Adipocyte (in vitro differentiated cells): Measurements from ENCODE around the gene MIPEP.

Experiments
- DNase-seq: peaks from one replicate; pipeline ENCODE4 v3.0.0-alpha.2; 2015; ENCODE audit warnings: low read depth
- H3K27me3 ChIP-seq: replicated peaks from 2 replicates; pipeline ENCODE4 v1.7.0; 2013; ENCODE audit warnings: mild to moderate bottlenecking, low read length, moderate library complexity; ENCODE audit not compliant: control insufficient read depth, insufficient read depth
- H3K36me3 ChIP-seq: 2 replicates; pipeline ENCODE4 v1.7.0; 2013; ENCODE audit warnings: low read length, mild to moderate bottlenecking, moderate library complexity; ENCODE audit not compliant: control insufficient read depth, insufficient read depth, severe bottlenecking
- H3K4me1 ChIP-seq: 2 replicates; pipeline ENCODE4 v1.7.0; 2013; ENCODE audit warnings: mild to moderate bottlenecking, low read length, moderate library complexity; ENCODE audit not compliant: control insufficient read depth, insufficient read depth
- H3K4me3 ChIP-seq: 2 replicates; pipeline ENCODE4 v1.7.0; 2013; ENCODE audit warnings: mild to moderate bottlenecking, low read length, moderate library complexity
- H3K9ac ChIP-seq: 2 replicates; pipeline ENCODE4 v1.7.0; 2013; ENCODE audit warnings: mild to moderate bottlenecking, low read length, moderate library complexity
- H3K9me3 ChIP-seq: 2 replicates; pipeline ENCODE4 v1.7.0; 2013; ENCODE audit warnings: mild to moderate bottlenecking, low read length, moderate library complexity; ENCODE audit not compliant: control insufficient read depth

MIPEP gene

DNA sequence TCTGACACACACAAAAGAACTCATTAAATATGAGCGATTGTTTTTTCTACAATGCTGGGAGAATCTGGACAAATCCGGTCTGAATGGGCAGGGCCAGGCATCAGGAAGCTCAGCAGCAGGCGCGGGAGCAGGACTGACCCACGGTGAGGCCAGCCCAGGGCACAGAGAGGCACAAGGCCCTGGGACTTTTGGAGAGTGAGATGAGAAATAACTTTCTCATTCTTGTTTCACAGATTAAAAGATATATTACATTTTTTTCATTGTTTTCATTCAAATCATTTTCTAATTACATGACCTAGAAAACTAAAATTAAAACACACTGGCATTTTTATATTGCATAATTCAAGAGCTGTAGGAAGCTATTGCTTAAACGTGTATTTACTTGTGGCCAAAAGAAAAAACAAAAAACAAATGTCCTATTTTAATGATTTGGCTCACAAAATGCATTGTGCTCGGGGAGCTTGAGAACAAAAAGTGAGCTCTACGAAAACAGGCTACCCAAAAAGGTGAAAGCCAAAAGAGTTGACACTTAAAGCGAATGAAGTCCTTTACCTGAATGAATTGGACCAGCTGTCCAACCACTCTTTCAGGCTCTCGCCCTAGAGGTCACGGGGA, 185.8 kb downstream of the MIPEP start:
- no peaks in the 10 kb centered on the region for H3K27me3 ChIP-seq
- H3K36me3 ChIP-seq: no peaks in the 10 kb centered on the region
- no peaks in the 10 kb centered on the region for H3K9me3 ChIP-seq
- no peak overlapping the region for H3K9ac ChIP-seq
- DNase-seq: peak; percentile 71
- H3K4me1 ChIP-seq: peaks cover 53% of the 10 kb centered on the region
- H3K4me3 ChIP-seq: no peak overlapping the region

DNA sequence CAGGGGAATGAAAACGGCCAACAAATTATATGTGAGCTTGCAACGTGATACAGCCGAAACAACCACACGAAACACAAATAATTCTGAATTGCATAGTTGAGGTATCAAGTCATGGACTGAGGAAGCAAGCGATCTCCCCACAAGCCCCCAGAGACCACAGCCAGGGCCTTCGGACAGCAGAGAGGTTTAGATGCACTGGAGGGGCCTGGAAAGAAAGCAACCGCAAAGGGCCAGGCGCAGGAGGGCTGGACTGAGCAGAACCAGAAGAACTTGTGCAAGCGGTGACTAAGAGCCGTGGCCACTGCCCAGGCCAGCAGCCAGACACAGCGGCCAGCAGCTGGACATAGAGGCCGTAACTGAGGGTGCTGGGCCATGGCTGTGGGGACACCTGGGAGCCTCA, 187.6 kb downstream of the MIPEP start:
- peak overlapping the region; percentile 51 for H3K9ac ChIP-seq
- H3K4me3 ChIP-seq: peak overlapping the region; percentile 61
- no peak for DNase-seq
- peaks cover 70% of the 10 kb centered on the region for H3K4me1 ChIP-seq
- no peaks in the 10 kb centered on the region for H3K36me3 ChIP-seq
- H3K9me3 ChIP-seq: no peaks in the 10 kb centered on the region
- H3K27me3 ChIP-seq: no peaks in the 10 kb centered on the region

DNA sequence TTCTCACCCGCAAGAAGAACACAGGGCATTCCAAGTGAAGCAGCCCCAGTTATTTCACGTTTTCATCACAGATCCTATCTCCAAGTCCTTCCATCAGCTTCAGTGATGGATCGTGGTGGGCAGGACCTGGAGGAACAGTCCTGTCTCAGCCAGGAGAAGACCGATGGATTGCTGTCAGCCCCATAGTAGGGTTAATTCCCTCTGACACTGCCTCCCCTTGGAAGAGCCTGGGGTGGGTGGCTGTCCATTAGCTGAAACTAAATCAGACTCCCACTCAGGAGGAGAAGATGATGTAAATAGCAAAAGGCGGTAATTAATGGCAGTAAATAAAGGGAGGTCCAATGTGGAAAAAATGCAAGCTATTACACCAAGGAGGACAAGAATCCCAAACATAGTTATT, 188.0 kb downstream of the MIPEP start:
- no peak for DNase-seq
- Histone ChIP-seq H3K9ac (peak overlapping the region; percentile 51), H3K27me3 (no peaks in the 10 kb centered on the region), H3K36me3 (no peaks in the 10 kb centered on the region), H3K4me1 (peaks cover 75% of the 10 kb centered on the region), H3K9me3 (no peaks in the 10 kb centered on the region), H3K4me3 (peak overlapping the region; percentile 61)

DNA sequence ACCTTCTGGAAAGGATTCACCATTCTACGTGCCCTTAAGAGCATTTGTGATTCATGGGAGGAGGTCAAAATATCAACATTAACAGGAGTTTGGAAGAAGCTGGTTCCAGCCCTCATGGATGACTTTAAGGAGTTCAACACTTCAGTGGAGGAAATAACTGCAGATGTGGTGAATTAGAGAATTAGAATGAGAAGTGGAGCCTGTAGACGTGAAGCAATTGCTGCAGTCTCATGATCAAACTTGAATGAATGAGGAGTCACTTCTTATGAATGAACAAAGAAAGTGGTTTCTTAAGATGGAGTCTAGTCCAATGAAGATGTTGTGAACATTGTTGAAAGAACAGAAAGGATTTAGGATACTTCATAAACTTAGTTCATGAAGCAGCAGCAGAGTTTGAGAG, 189.9 kb downstream of the MIPEP start:
- no peaks in the 10 kb centered on the region for H3K27me3 ChIP-seq
- no peak for DNase-seq
- H3K36me3 ChIP-seq: no peaks in the 10 kb centered on the region
- no peak overlapping the region for H3K4me3 ChIP-seq
- no peaks in the 10 kb centered on the region for H3K9me3 ChIP-seq
- no peak overlapping the region for H3K9ac ChIP-seq
- peaks cover 71% of the 10 kb centered on the region for H3K4me1 ChIP-seq

DNA sequence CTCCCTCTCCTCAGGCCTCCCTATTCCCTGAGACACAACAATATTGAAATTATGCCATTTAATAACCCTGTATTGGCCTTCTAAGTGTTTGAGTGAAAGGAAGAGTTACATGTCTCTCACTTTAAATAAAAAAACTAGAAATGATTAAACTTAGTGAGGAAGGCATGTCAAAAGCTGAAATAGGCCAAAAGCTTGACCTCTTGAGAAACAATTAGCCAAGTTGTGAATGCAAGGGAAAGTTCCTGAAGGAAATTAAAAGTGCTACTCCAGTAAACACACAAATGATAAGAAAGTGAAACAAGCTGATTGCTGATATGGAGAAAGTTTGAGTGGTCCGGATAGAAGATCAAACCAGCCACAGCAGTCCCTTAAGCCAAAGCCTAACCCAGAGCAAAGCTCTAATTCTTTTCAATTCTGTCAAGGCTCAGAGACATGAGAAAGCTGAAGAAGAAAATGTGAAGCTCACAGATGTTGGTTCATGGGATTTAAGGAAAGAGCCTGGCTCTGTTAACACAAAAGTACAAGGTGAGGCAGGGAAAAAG, 191.4 kb downstream of the MIPEP start:
- no peaks in the 10 kb centered on the region for H3K27me3 ChIP-seq
- H3K9ac ChIP-seq: peak overlapping the region; percentile 59
- H3K4me1 ChIP-seq: peaks cover 59% of the 10 kb centered on the region
- H3K9me3 ChIP-seq: no peaks in the 10 kb centered on the region
- H3K4me3 ChIP-seq: no peak overlapping the region
- no peak for DNase-seq
- H3K36me3 ChIP-seq: no peaks in the 10 kb centered on the region

DNA sequence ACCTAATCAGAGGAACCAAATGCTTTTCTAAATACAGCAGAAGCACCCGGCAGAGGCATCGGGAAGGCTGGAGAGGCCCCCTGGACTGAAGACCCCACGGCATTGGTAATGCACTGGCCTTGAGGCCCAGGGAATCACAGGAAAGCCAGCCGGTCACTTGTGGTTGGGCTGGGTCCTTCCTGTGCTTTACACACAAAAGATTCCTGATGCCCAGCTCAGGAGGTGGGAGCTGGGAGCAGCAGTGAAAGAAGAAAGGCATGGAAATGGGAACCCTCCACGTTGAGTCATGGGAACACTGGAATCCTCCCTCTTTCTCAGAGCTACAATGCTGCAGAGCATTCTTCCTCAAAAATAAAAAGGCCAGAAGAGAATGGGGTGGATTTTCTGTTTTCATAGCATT, 192.6 kb downstream of the MIPEP start:
- no peak for DNase-seq
- Histone ChIP-seq H3K4me3 (no peak overlapping the region), H3K36me3 (no peaks in the 10 kb centered on the region), H3K9me3 (no peaks in the 10 kb centered on the region), H3K9ac (peak overlapping the region; percentile 53), H3K4me1 (peaks cover 48% of the 10 kb centered on the region), H3K27me3 (no peaks in the 10 kb centered on the region)

DNA sequence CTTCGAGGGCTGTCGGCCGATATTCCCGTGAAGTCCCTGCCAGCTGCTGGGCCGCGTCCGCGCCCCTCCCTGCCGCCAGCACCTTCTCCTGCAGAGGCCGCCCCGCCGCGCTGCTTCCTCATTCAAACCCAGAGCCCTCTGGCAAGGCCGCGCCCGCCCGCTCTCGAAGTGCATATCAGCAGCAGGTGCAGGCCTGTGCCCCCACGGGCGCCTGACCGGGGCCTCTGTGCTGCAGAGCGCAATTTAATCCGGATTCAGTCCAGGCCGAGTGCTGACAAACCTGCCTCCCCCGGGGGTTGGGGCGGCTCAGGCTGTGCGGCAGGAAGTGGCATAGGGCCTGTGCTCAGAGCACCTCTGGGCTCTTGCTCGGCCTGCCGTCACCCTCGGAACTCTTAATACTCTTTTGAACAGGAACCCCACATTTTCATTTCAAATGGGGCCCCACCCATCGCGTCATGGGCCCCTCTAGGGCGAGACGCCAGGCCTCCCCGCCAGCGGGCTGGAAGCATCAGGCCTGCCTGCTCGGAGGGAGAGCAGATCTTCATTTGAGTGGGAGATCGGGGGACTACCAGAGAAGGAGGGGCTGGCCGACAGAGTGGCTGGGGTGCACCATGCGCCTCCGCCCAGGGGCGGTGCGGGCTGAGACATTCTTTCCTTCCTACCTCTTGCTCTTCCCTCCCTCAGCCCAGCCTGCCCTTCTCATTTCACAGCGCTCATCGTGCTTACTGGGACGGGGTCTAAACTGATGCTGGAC, 193.3 kb downstream of the MIPEP start:
- H3K4me3 ChIP-seq: no peak overlapping the region
- no peaks in the 10 kb centered on the region for H3K9me3 ChIP-seq
- no peaks in the 10 kb centered on the region for H3K27me3 ChIP-seq
- H3K4me1 ChIP-seq: peaks cover 43% of the 10 kb centered on the region
- no peak for DNase-seq
- peak overlapping the region; percentile 53 for H3K9ac ChIP-seq
- no peaks in the 10 kb centered on the region for H3K36me3 ChIP-seq

DNA sequence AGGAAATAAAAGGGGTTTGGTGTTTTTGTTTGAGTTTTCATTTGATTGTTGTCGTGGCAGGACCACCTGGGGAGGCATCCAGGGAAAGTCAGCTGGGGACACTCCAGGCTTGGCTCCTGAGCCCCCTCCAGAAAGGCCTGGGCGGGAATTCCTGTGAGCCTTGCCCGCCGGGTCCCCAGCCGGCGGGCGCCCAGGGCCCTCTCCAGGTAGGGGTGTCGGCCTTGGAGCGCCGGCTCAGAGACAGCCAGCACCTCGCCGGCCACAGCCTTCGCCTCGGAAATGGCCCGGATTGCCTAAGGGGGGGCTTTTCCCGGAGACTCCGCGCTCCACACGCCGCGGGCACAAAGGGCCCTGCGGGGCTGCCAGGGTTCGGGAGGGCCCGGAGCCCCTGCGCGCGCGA, 194.0 kb downstream of the MIPEP start:
- H3K4me3 ChIP-seq: no peak overlapping the region
- H3K9me3 ChIP-seq: no peaks in the 10 kb centered on the region
- H3K4me1 ChIP-seq: peaks cover 38% of the 10 kb centered on the region
- no peaks in the 10 kb centered on the region for H3K36me3 ChIP-seq
- no peaks in the 10 kb centered on the region for H3K27me3 ChIP-seq
- DNase-seq: no peak
- peak overlapping the region; percentile 53 for H3K9ac ChIP-seq

DNA sequence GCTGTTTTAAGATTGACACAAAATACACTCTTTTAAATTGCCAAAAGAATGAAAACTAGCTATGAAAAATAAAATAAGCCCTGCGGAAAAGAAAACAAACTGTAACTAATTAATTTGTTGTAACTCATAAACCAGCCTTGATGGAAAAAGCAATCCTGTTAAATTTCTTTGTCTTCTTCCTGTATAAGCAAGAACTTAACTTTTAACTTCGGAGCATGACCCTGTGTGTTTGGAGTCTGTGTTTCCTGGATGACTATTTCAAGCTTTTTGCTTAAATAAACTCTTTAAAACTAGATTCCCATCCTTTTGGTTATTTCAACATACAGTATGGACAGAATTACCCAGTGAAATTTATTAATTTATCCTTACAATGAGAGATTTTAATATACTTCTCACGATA, 196.4 kb downstream of the MIPEP start:
- Histone ChIP-seq H3K36me3 (no peaks in the 10 kb centered on the region), H3K27me3 (no peaks in the 10 kb centered on the region), H3K9me3 (no peaks in the 10 kb centered on the region), H3K9ac (no peak overlapping the region), H3K4me1 (peaks cover 24% of the 10 kb centered on the region), H3K4me3 (no peak overlapping the region)
- DNase-seq: no peak

DNA sequence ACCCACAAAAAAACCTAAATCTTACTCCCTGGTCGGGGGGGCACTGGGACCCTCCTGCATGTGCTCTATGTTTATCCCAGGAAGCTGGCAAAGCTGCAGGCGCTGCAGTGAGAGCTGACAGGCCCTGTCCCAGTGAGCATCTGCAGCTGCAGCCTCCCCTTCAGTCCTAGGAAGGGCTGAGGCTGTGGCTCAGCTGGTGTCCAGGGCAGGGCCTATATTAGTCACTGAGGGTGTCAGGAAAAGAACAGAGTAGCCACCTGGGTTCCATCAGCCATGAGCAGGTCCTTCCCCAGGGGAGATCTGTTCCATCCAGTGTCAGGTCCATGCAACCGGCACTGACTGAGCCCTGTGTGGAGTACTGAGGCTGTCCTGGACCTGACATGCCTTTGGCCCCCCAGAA, 198.5 kb downstream of the MIPEP start:
- DNase-seq: no peak
- Histone ChIP-seq H3K9me3 (no peaks in the 10 kb centered on the region), H3K4me1 (peaks cover 5% of the 10 kb centered on the region), H3K36me3 (no peaks in the 10 kb centered on the region), H3K4me3 (no peak overlapping the region), H3K27me3 (no peaks in the 10 kb centered on the region), H3K9ac (no peak overlapping the region)

DNA sequence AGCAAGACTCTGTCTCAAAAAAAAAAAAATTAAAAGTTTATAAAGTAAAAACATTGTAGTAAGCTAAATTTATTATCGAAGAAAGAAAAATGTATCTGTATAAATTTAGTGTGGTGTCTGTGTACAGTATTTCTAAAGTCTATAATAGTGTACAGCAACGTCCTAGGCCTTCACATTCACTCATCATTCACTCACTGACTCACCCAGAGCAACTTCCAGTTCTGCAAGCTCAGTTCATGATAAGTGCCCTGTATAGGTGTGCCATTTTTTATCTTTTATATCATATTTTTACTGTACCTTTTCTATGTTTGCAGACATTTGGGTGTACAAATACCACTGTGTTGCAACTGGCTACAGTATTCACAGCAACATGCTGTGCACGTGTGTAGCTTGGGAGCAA, 200.9 kb downstream of the MIPEP start:
- Histone ChIP-seq H3K4me1 (peaks cover 5% of the 10 kb centered on the region), H3K4me3 (no peak overlapping the region), H3K9ac (no peak overlapping the region), H3K36me3 (no peaks in the 10 kb centered on the region), H3K9me3 (peaks cover 14% of the 10 kb centered on the region), H3K27me3 (no peaks in the 10 kb centered on the region)
- DNase-seq: no peak
